Neural progenitor cell (in vitro differentiated cells): ENCODE data around the gene PDK4.

ENCODE experiments used
- EZH2 ChIP-seq: fragments of 200-600 bp; sonication (generic); IDR thresholded peaks from 2 replicates; pipeline ENCODE4 v1.6.1; 2017; ENCODE audit warnings: antibody characterized with exemption, mild to moderate bottlenecking, moderate library complexity
- EZH2phosphoT487 ChIP-seq: fragments of 200-600 bp; sonication (generic); IDR thresholded peaks from 2 replicates; pipeline ENCODE4 v1.6.1; 2017; ENCODE audit warnings: antibody characterized with exemption
- TF ChIP-seq, protein P1 (sequence below): fragments of 200-600 bp; sonication (generic); IDR thresholded peaks from 2 replicates; pipeline ENCODE4 v1.5.1; 2017; ENCODE audit warnings: antibody characterized with exemption, mild to moderate bottlenecking

GRCh38 chr7:95599069-95599468, 2.8 kb upstream of the PDK4 start:
- TF ChIP-seq, protein P1, sequence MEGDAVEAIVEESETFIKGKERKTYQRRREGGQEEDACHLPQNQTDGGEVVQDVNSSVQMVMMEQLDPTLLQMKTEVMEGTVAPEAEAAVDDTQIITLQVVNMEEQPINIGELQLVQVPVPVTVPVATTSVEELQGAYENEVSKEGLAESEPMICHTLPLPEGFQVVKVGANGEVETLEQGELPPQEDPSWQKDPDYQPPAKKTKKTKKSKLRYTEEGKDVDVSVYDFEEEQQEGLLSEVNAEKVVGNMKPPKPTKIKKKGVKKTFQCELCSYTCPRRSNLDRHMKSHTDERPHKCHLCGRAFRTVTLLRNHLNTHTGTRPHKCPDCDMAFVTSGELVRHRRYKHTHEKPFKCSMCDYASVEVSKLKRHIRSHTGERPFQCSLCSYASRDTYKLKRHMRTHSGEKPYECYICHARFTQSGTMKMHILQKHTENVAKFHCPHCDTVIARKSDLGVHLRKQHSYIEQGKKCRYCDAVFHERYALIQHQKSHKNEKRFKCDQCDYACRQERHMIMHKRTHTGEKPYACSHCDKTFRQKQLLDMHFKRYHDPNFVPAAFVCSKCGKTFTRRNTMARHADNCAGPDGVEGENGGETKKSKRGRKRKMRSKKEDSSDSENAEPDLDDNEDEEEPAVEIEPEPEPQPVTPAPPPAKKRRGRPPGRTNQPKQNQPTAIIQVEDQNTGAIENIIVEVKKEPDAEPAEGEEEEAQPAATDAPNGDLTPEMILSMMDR, result no peak
- no peak for TF ChIP-seq EZH2
- no peak for TF ChIP-seq EZH2phosphoT487
